Measurements from ENCODE around the gene LST1.

GRCh38 chr6:31619805-31620585 lies 33.9 kb downstream of the LST1 start:
- TF ChIP-seq CTCF (conservative IDR thresholded peaks at IDR 0.05 in 1 of 2, IDR thresholded peaks at IDR 0.05 in 1 of 2; ENCODE audit: extremely low read depth in 1 of 2, insufficient read depth in 1 of 2, low read depth in 1 of 2, low read length in 2 of 2): no peak
- no peak for TF ChIP-seq EZH2 (IDR thresholded peaks at IDR 0.05; ENCODE audit: borderline replicate concordance, low read length)

Data from mammary epithelial cell (primary cell).